H9 (cell line): Measurements from ENCODE around the gene MRPS23. TPM values are rescaled to one million over a fixed set of nuclear protein-coding genes. Genes with fewer than 3 reads are reported as not detected.

Source experiments
- DNase-seq: peaks from one replicate; pipeline ENCODE4 v3.0.0-alpha.2; 2017
- H2AFZ ChIP-seq: one replicate; pipeline ENCODE4 v1.6.1; 2013; ENCODE audit warnings: mild to moderate bottlenecking, low read length, control low read depth, moderate library complexity
- H2AK5ac ChIP-seq: 2 replicates; pipeline ENCODE4 v1.6.1; 2013; ENCODE audit warnings: low read length, control low read depth, mixed read lengths; ENCODE audit not compliant: insufficient read length
- H2BK120ac ChIP-seq: one replicate; pipeline ENCODE4 v1.6.1; 2013; ENCODE audit warnings: low read depth, mild to moderate bottlenecking, low read length, control low read depth, inconsistent platforms; ENCODE audit not compliant: poor library complexity, severe bottlenecking
- H2BK12ac ChIP-seq: 2 replicates; pipeline ENCODE4 v1.6.1; 2013; ENCODE audit warnings: low read length, control low read depth, mixed read lengths, low read depth; ENCODE audit not compliant: insufficient read length
- H2BK15ac ChIP-seq: 2 replicates; pipeline ENCODE4 v1.6.1; 2013; ENCODE audit warnings: low read depth, low read length, control low read depth
- H2BK20ac ChIP-seq: one replicate; pipeline ENCODE4 v1.6.1; 2013; ENCODE audit warnings: low read depth, mild to moderate bottlenecking, low read length, control low read depth, inconsistent platforms; ENCODE audit not compliant: poor library complexity, severe bottlenecking
- H2BK5ac ChIP-seq: 2 replicates; pipeline ENCODE4 v1.6.1; 2013; ENCODE audit warnings: low read length, control low read depth, mixed read lengths; ENCODE audit not compliant: insufficient read length
- H3K14ac ChIP-seq: 2 replicates; pipeline ENCODE4 v1.6.1; 2013; ENCODE audit warnings: low read length, control low read depth; ENCODE audit not compliant: insufficient read depth
- H3K18ac ChIP-seq: 2 replicates; pipeline ENCODE4 v1.6.1; 2013; ENCODE audit warnings: low read depth, mild to moderate bottlenecking, mixed read lengths, low read length, control low read depth; ENCODE audit not compliant: insufficient read length
- H3K23ac ChIP-seq: 2 replicates; pipeline ENCODE4 v1.6.1; 2013; ENCODE audit warnings: low read length, control low read depth, mixed read lengths, low read depth; ENCODE audit not compliant: insufficient read length
- H3K23me2 ChIP-seq: 2 replicates; pipeline ENCODE4 v1.6.1; 2013; ENCODE audit warnings: low read depth, mild to moderate bottlenecking, mixed read lengths, low read length, control low read depth; ENCODE audit not compliant: insufficient read length, poor library complexity, severe bottlenecking
- H3K27ac ChIP-seq: 2 replicates; pipeline ENCODE4 v1.5.1; 2013; ENCODE audit warnings: low read length, control low read depth, mixed read lengths, low read depth; ENCODE audit not compliant: insufficient read length
- H3K27me3 ChIP-seq: 2 replicates; pipeline ENCODE4 v1.6.1; 2013; ENCODE audit warnings: low read length, control low read depth, inconsistent platforms; ENCODE audit not compliant: insufficient read depth
- H3K4ac ChIP-seq: 2 replicates; pipeline ENCODE4 v1.6.1; 2013; ENCODE audit warnings: low read depth, mild to moderate bottlenecking, control low read depth, inconsistent platforms, low read length, moderate library complexity
- H3K4me1 ChIP-seq: 2 replicates; pipeline ENCODE4 v1.6.1; 2013; ENCODE audit warnings: low read length, control low read depth, inconsistent platforms; ENCODE audit not compliant: insufficient read depth
- H3K4me2 ChIP-seq: 2 replicates; pipeline ENCODE4 v1.6.1; 2013; ENCODE audit warnings: low read length, control low read depth, mixed read lengths; ENCODE audit not compliant: insufficient read length, insufficient read depth
- H3K56ac ChIP-seq: 2 replicates; pipeline ENCODE4 v1.6.1; 2013; ENCODE audit warnings: low read depth, mild to moderate bottlenecking, mixed read lengths, low read length, control low read depth; ENCODE audit not compliant: insufficient read length
- H3K79me1 ChIP-seq: 2 replicates; pipeline ENCODE4 v1.6.1; 2013; ENCODE audit warnings: low read depth, mild to moderate bottlenecking, moderate library complexity, low read length, control low read depth, inconsistent platforms; ENCODE audit not compliant: insufficient read depth, poor library complexity, severe bottlenecking
- H3K79me2 ChIP-seq: 2 replicates; pipeline ENCODE4 v1.6.1; 2013; ENCODE audit warnings: low read length, control low read depth, inconsistent platforms; ENCODE audit not compliant: insufficient read depth
- H3K9ac ChIP-seq: 2 replicates; pipeline ENCODE4 v1.6.1; 2013; ENCODE audit warnings: low read length, control low read depth, mixed read lengths; ENCODE audit not compliant: insufficient read length; ENCODE audit errors: extremely low read depth
- H3K9me3 ChIP-seq: one replicate; pipeline ENCODE4 v1.6.1; 2013; ENCODE audit warnings: low read depth, low read length, inconsistent platforms; ENCODE audit not compliant: control insufficient read depth
- H3T11ph ChIP-seq: one replicate; pipeline ENCODE4 v1.6.1; 2013; ENCODE audit warnings: mild to moderate bottlenecking, low read length, control low read depth, inconsistent platforms
- H4K20me1 ChIP-seq: one replicate; pipeline ENCODE4 v1.6.1; 2013; ENCODE audit not compliant: control insufficient read depth, insufficient read length, insufficient read depth
- H4K5ac ChIP-seq: 2 replicates; pipeline ENCODE4 v1.6.1; 2013; ENCODE audit warnings: low read depth, mild to moderate bottlenecking, mixed read lengths, low read length, control low read depth; ENCODE audit not compliant: insufficient read length
- H4K8ac ChIP-seq: replicated peaks from 2 replicates; pipeline ENCODE4 v1.6.1; 2013; ENCODE audit warnings: low read length, control low read depth, mixed read lengths, low read depth; ENCODE audit not compliant: insufficient read length
- H4K91ac ChIP-seq: 2 replicates; pipeline ENCODE4 v1.6.1; 2013; ENCODE audit warnings: low read depth, mild to moderate bottlenecking, moderate library complexity, mixed read lengths, low read length, control low read depth; ENCODE audit not compliant: insufficient read length
- H3K27ac Mint-ChIP-seq, 3 experiments: 2 replicates in 2 of 3; 3 replicates in 1 of 3; pipeline ENCODE4 v1.8.0; 2020 to 2021; ENCODE audit warnings: mixed read lengths in 3 of 3, mild to moderate bottlenecking in 1 of 3, moderate library complexity in 1 of 3
- H3K27me3 Mint-ChIP-seq: 2 replicates; pipeline ENCODE4 v1.8.0; 2021; ENCODE audit warnings: low read depth, mild to moderate bottlenecking, moderate library complexity, mixed read lengths
- H3K36me3 Mint-ChIP-seq, 3 experiments: 2 replicates in 2 of 3; 3 replicates in 1 of 3; pipeline ENCODE4 v1.8.0; 2020 to 2021; ENCODE audit warnings: low read depth in 3 of 3, mixed read lengths in 3 of 3; ENCODE audit not compliant: insufficient read depth in 1 of 3
- H3K4me1 Mint-ChIP-seq, 2 experiments: 2 replicates each; pipeline ENCODE4 v1.8.0; 2020; ENCODE audit warnings: mixed read lengths in 2 of 2
- H3K4me3 Mint-ChIP-seq, 2 experiments: 2 replicates in 1 of 2; 3 replicates in 1 of 2; pipeline ENCODE4 v1.8.0; 2020 to 2021; ENCODE audit warnings: mild to moderate bottlenecking in 2 of 2, mixed read lengths in 2 of 2, moderate library complexity in 1 of 2
- H3K9me3 Mint-ChIP-seq, 2 experiments: 2 replicates in 1 of 2; 3 replicates in 1 of 2; pipeline ENCODE4 v1.8.0; 2020; ENCODE audit warnings: mild to moderate bottlenecking in 2 of 2, mixed read lengths in 2 of 2, moderate library complexity in 1 of 2
- CTCF ChIP-seq: fragments of 200-600 bp; sonication (generic); conservative IDR thresholded peaks from 3 replicates; pipeline ENCODE4 v1.8.0; 2021; ENCODE audit warnings: antibody characterized with exemption, mild to moderate bottlenecking
- WGBS: extraction: QIAGEN DNeasy Blood & Tissue Kit; methylation state at CpG from one replicate; pipeline ENCODE4 v1.1.7; 2013; ENCODE audit warnings: missing lambda C conversion rate, low lambda C conversion rate, mixed read lengths; ENCODE audit not compliant: insufficient read length; ENCODE audit errors: extremely low coverage; 5-methylcytosine and 5-hydroxymethylcytosine counted together
- total RNA-seq: library from RNA; stranded (reverse); gene quantifications from 2 replicates; pipeline ENCODE4 v1.2.1, GENCODE V29; 2021

The MRPS23 gene
- total RNA-seq, 1 experiment from 2014 or later, result 62.0 TPM

DNA sequence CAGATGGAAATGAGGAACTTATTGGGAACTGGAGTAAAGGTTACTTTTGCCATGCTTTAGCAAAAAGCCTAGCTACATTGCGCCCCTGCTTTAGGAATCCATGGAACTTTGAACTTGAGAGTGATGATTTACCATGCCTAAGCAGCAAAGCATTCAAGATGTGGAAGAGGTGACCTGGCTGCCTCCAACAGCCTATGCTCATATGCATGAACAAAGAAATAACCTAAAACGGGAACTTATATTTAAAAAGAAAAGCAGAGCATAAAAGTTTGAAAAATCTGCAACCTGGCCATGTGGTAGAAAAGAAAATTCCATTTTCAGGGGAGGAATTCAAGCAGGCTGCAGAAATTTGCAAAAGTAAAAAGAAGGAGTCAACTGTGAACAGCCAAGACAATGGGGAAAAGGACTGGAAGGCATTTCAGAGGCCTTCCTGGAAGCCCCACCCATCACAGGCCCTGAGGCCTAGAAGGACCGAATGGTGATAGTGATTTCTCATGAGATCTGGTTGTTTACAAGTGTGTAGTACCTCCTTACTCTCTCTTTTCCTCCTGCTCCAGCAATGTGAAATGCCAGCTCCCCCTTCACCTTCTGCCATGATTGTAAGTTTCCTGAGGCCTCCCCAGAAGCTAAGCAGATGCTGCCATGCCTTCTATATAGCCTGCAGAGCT, 48.7 kb downstream of the MRPS23 start:
- Mint-ChIP-seq H3K9me3 (peaks cover 14 to 15% of the 10 kb centered on the region in 2 experiments), H3K4me3 (no peak overlapping the region), H3K36me3 (peaks cover 4 to 17% (median 4%) of the 10 kb centered on the region in 3 experiments), H3K27ac (no peak overlapping the region), H3K4me1 (peaks cover 10 to 16% of the 10 kb centered on the region in 2 experiments), H3K27me3 (peaks cover 7% of the 10 kb centered on the region)
- Histone ChIP-seq H3K79me2 (no peaks in the 10 kb centered on the region), H3K27ac (no peak overlapping the region), H2BK20ac (no peak overlapping the region), H3K9ac (no peak overlapping the region), H3K23ac (no peak overlapping the region), H2BK5ac (no peak overlapping the region), H4K20me1 (no peaks in the 10 kb centered on the region), H4K8ac (no peak overlapping the region), H3K18ac (no peak overlapping the region), H3K79me1 (no peaks in the 10 kb centered on the region), H4K5ac (no peak overlapping the region), H3K14ac (no peak overlapping the region), H2AFZ (no peak overlapping the region), H3K9me3 (no peaks in the 10 kb centered on the region), H3K27me3 (no peaks in the 10 kb centered on the region), H3T11ph (no peak overlapping the region), H4K91ac (no peak overlapping the region), H3K4me2 (no peak overlapping the region), H3K4ac (no peak overlapping the region), H2AK5ac (no peak overlapping the region), H2BK12ac (no peak overlapping the region), H2BK120ac (no peak overlapping the region), H2BK15ac (no peak overlapping the region), H3K4me1 (peaks cover 3% of the 10 kb centered on the region; the same call in 1 of the 2 replicates), H3K56ac (no peak overlapping the region), H3K23me2 (no peaks in the 10 kb centered on the region)
- no peak for TF ChIP-seq CTCF
- peak; percentile 7 for DNase-seq
- WGBS, result no CpG with 5 or more reads among the region's 3 CpGs
